RPMI8226 (cell line): ENCODE data around the gene ELP4.
"Not testable (repeated sequence)": the region's sequence is repeated elsewhere in the genome, so short reads cannot be mapped to it uniquely, and the experiment has no call there.

Source experiments
- DNase-seq: peaks from one replicate; pipeline ENCODE4 v3.0.0-alpha.2; 2015

The ELP4 gene

GRCh38 chr11:31509429-31510345, at the start of gene ELP4, which contains the start of gene IMMP1L:
ELP4 (plus strand) TSS chr11:31509767; CDS start chr11:31509785, 18 bp downstream.
IMMP1L (minus strand) TSS chr11:31509622; CDS start chr11:31463276, 46,346 bp downstream.
- DNase-seq = peak; percentile 94

DNA sequence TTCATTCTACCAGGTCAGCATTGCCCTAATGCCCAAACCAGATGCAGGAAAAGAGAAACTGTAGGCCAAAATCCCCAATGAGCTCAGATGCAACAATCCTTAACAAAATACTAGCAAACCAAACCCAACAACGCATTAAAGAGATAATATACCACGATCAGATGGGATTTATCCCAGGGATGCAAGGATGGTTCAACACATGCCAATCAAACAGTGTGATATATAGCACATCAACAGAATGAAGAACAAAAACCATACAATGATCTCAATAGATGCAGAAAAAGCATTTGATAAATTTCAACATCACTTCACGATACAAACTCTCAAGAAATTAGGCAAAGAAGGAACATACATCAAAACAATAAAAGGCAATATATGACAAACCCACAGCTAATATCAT, 45.1 kb upstream of the ELP4 start:
- DNase-seq = no peak

DNA sequence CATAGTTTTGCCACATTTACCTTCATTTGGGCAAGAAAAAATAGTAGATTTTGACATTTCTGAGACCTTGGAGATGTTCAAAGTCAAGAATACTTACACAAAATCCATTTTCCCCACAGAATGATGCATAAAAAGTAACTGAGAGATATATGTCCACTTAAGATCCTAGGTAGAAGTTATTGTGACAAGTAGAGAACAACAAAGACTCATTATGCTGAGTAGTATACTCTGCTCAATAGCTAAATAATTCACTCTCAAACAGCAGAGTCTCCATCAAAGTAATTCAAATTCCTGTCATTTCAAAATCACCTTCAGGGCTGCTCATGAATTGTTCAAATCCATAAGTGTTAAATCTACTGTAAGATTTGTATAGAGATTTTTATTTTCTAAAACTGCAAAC, 35.5 kb upstream of the ELP4 start:
- DNase-seq = no peak

GRCh38 chr11:31477528-31478222, 31.9 kb upstream of the ELP4 start:
- no peak for DNase-seq

GRCh38 chr11:31478223-31478590, 31.4 kb upstream of the ELP4 start:
- DNase-seq = no peak

GRCh38 chr11:31479066-31479465, 30.5 kb upstream of the ELP4 start:
- no peak for DNase-seq

GRCh38 chr11:31480930-31481329, 28.6 kb upstream of the ELP4 start:
- DNase-seq = no peak

DNA sequence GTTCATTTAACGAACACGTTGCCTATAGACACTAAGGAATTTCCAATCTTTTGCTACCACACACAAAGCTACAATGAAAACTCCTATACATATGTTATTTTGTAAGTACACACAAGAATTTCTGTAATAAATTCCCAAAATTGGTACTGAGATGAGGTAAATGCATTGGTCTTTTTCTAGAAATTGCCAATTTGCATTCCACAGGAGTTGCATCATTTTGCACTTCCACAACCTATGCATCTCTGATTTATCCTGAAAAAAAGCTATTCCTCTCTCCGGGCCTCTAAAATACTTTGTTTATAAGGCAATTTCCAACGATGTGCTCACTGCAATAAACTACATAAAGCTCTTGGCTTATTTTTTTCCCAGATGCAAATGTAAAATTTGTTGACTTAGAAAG, 25.1 kb upstream of the ELP4 start:
- no peak for DNase-seq

DNA sequence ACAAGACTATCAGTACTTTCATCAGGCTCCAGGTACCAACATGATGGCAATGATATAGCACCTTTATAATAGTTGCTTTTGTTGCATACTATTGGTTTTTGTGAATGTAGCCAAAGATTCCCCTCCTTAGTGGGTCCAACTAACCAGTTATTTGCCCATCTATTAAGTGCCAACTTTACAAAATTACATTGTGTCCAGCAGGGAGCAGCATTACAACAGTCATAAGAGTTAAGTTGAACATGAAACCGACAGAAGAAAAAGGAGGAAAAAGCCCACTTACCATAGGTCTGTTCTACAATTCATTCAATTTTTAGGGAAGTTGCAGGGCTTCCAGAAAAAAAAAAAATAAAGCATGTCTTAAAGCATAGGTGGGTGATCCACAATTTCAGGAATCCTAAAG, 21.7 kb upstream of the ELP4 start:
- DNase-seq = peak; percentile 14

DNA sequence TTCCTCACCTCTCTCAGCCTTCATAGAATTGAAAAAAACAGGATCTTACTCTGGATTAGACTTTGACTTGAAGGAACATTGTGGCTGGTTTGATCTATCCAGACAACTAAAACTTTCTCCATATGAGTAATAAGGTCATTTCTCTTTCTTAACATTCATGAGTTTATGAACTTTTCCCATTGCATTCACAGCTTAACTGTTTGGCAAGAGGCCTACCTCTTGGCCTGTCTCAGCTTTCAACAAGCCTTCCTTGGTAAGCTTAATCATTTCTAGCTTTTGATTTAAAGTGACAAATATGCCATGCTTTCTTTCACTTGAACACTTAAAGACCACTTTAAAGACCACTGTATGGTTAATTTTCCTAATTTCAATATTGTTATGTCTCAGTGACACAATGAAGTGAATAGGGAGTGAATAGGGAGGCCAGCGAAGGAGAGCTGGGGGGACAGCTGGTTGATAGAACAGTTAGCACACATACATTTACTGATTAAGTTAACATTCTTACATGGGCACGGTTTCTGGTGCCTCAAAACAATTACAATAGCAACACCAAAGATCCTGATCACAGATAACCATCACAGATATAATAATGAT, 17.1 kb upstream of the ELP4 start:
- DNase-seq = no peak

GRCh38 chr11:31493235-31493634, 16.3 kb upstream of the ELP4 start:
- DNase-seq = no peak

DNA sequence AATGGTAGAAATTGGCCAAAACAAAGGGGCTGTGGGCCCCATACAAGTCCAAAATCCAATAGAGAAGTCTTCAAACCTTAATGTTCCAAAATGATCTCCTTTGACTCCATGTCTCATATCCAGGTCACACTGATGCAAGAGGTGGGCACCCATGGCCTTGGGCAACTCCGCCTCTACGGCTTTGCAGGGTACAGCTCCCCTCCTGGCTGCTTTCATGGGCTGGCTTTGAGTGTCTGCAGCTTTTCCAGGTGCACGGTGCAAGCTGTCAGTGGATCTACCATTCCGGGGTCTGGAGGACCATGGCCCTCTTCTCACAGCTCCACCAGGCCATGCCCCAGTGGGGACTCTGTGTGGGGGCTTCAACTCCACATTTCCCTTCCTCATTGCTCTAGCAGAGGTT, 15.8 kb upstream of the ELP4 start:
- DNase-seq = not testable (repeated sequence)

DNA sequence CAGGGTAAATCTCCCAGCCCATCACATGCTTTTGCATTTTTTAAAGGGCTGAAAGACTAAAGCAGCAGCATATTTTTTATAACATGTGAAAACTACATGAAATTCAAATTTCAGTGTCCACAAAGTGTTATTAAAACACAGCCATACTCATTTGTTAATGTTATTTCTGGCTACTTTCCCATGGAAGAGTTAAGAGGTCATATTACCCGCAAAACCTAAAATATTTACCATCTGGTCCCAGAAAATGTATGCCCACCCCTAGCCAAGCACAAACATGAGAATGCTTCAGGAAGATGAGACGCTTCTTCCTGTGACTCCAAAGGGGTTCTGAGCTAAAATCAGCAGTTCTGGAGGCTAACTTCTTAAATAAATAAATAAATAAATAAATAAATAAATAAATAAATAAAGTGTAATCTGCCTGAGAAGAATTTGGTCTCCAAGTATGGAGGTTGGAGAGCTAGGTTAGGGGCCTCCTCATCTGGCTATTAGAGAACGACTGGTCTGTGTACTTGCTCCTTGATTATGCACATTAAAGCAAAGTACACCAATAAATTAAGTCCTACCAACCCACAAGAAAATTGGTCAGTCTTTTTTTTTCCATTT, 9.9 kb upstream of the ELP4 start:
- DNase-seq = no peak

- DNase-seq = no peak
Measured at GRCh38 chr11:31500560-31500959, 9.0 kb upstream of the ELP4 start.

DNA sequence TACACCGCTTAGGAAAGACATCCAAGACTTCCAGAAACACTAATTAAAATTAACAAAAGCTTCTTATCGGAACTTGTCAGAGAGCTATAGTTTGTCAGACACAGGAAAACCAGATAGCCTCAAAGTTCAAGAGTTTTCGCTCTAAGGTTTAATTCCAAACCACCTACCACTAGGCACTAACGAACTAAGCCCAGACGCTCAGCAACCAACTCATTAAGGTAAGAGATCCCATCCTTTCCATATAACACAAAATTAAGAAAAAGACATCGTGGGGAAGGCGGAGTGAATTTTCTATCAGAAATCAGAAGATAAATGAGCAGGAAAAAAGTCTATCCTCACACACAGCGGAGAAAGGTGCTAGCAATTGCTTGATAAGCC, 527 bp upstream of the ELP4 start:
- DNase-seq = peak; percentile 20

DNA sequence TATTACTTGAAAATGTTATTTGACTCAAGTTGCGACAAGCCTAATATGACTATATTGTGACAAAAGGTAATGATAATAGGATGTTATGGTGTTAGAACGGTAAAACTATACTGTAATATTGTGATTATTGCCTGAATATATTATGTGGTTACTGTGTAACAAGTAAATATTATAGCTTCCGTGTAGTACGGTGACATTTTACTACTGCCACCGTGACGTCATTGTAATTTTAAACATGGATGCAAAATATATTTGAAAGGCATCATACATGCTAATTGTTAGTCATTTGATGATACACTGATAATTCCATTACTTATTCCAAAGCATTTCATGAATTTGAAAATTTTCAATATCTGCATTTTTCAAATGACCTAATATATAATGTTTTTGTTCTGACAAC, 2.5 kb downstream of the ELP4 start:
- no peak for DNase-seq

- no peak for DNase-seq
Measured at GRCh38 chr11:31521497-31522150, 12.1 kb downstream of the ELP4 start.

GRCh38 chr11:31529189-31529588, 19.6 kb downstream of the ELP4 start:
- DNase-seq = no peak

GRCh38 chr11:31529701-31530100, 20.1 kb downstream of the ELP4 start:
- DNase-seq = no peak

GRCh38 chr11:31531293-31531692, 21.7 kb downstream of the ELP4 start:
- no peak for DNase-seq

GRCh38 chr11:31535479-31535878, 25.9 kb downstream of the ELP4 start:
- no peak for DNase-seq

DNA sequence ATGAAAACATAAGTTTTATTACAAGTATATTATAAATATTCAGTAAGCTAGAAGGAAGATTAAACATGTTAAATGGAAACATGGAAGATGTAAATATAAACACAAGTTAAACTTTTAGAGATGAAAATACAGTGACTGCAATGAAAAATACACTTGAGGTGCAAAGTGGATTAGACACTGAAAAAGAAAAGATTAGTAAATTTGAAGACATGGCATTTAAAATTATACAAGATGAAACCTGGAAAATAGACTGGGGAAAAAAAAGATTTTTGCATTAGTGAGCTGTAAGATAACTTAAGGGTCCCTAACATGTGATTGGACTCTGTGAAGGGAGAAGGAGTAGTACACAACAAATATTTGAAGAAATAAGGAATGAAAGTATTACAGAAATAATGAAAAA, 33.3 kb downstream of the ELP4 start:
- no peak for DNase-seq

DNA sequence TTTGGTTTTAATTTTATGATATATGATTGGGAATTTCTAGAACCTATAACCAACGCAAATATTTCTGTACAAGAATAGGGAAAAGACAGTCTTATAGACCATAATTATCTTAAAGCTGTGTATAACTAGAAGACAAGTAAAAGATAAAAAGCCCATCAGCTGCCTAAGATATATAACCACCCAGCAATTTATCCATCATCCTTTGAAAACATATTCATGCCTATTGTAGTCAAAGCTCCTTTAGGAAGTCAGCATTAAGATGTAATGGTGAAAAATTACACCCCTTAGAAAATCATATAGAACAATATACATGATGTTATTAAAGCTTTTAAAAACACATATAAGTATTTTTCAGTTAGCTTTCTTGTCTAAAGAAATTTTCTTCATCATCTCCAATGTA, 46.4 kb downstream of the ELP4 start:
- DNase-seq = no peak
